ENCODE measurements around the gene CP.
A peak's percentile ranks its signal among the peaks of the same experiment; 100 is the strongest.

The CP gene

DNA sequence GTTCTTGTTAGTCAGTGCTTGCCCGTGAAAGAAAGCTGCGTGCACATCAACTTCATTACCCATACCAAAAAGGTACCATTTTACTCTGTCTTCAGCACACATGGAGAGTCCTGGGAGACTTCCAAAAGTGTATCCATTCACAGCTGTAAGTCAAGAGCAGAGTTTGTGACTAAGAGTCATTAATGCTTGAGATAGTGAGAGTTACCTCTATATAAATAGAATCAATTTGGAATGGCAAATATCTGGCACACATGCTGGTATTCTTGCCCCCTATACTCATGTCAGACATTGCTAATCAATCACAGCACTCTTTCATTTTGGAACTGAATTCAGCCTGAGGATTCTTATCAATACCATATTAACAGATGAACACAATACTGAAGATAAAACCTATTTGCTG is 14.2 kb downstream of the CP start:
- TF ChIP-seq, protein P1, sequence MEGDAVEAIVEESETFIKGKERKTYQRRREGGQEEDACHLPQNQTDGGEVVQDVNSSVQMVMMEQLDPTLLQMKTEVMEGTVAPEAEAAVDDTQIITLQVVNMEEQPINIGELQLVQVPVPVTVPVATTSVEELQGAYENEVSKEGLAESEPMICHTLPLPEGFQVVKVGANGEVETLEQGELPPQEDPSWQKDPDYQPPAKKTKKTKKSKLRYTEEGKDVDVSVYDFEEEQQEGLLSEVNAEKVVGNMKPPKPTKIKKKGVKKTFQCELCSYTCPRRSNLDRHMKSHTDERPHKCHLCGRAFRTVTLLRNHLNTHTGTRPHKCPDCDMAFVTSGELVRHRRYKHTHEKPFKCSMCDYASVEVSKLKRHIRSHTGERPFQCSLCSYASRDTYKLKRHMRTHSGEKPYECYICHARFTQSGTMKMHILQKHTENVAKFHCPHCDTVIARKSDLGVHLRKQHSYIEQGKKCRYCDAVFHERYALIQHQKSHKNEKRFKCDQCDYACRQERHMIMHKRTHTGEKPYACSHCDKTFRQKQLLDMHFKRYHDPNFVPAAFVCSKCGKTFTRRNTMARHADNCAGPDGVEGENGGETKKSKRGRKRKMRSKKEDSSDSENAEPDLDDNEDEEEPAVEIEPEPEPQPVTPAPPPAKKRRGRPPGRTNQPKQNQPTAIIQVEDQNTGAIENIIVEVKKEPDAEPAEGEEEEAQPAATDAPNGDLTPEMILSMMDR (IDR thresholded peaks at IDR 0.05; ENCODE audit: low read length): no peak
- no peak for TF ChIP-seq EZH2 (IDR thresholded peaks at IDR 0.05; ENCODE audit: borderline replicate concordance, low read length)
- no peak overlapping the region for H3K9ac ChIP-seq (ENCODE audit: low read length)
- H3K4me3 ChIP-seq (ENCODE audit: low read depth, low read length, poor library complexity, severe bottlenecking): no peak overlapping the region
- H3F3A ChIP-seq (ENCODE audit: insufficient read depth, low read length): no peaks in the 10 kb centered on the region
- no peaks in the 10 kb centered on the region for H3K36me3 ChIP-seq (ENCODE audit: insufficient read depth, low read length)
- H4K20me1 ChIP-seq (ENCODE audit: insufficient read depth, low read length): no peaks in the 10 kb centered on the region
- H3K4me2 ChIP-seq (ENCODE audit: low read length): no peak overlapping the region
- H3K9me2 ChIP-seq (ENCODE audit: low read depth, low read length): no peaks in the 10 kb centered on the region
- H3K79me2 ChIP-seq (ENCODE audit: insufficient read depth, low read length): no peaks in the 10 kb centered on the region
- H3K9me3 ChIP-seq (ENCODE audit: low read length): no peaks in the 10 kb centered on the region
- no peak overlapping the region for H2AFZ ChIP-seq (ENCODE audit: low read length)
- H3K27ac ChIP-seq (ENCODE audit: low read depth, low read length, poor library complexity, severe bottlenecking): no peak overlapping the region
- no peaks in the 10 kb centered on the region for H3K27me3 ChIP-seq (ENCODE audit: insufficient read depth, low read length)
- H3K4me1 ChIP-seq (ENCODE audit: insufficient read depth, low read length, severe bottlenecking): peaks cover 10% of the 10 kb centered on the region

GRCh38 chr3:149204390-149204991 is 17.1 kb downstream of the CP start:
- no peaks in the 10 kb centered on the region for H3K9me2 ChIP-seq (ENCODE audit: low read depth, low read length)
- no peaks in the 10 kb centered on the region for H4K20me1 ChIP-seq (ENCODE audit: insufficient read depth, low read length)
- no peaks in the 10 kb centered on the region for H3K79me2 ChIP-seq (ENCODE audit: insufficient read depth, low read length)
- no peak for TF ChIP-seq EZH2 (IDR thresholded peaks at IDR 0.05; ENCODE audit: borderline replicate concordance, low read length)
- TF ChIP-seq, protein P1 (IDR thresholded peaks at IDR 0.05; ENCODE audit: low read length): no peak
- no peak overlapping the region for H3K27ac ChIP-seq (ENCODE audit: low read depth, low read length, poor library complexity, severe bottlenecking)
- no peak overlapping the region for H3K4me3 ChIP-seq (ENCODE audit: low read depth, low read length, poor library complexity, severe bottlenecking)
- H3K9me3 ChIP-seq (ENCODE audit: low read length): no peaks in the 10 kb centered on the region
- H3K36me3 ChIP-seq (ENCODE audit: insufficient read depth, low read length): no peaks in the 10 kb centered on the region
- no peak overlapping the region for H2AFZ ChIP-seq (ENCODE audit: low read length)
- no peaks in the 10 kb centered on the region for H3K27me3 ChIP-seq (ENCODE audit: insufficient read depth, low read length)
- no peak overlapping the region for H3K9ac ChIP-seq (ENCODE audit: low read length)
- no peak overlapping the region for H3K4me2 ChIP-seq (ENCODE audit: low read length)
- peaks cover 10% of the 10 kb centered on the region for H3K4me1 ChIP-seq (ENCODE audit: insufficient read depth, low read length, severe bottlenecking)
- no peaks in the 10 kb centered on the region for H3F3A ChIP-seq (ENCODE audit: insufficient read depth, low read length)

GRCh38 chr3:149203758-149204157 is 17.9 kb downstream of the CP start:
- no peaks in the 10 kb centered on the region for H3K36me3 ChIP-seq (ENCODE audit: insufficient read depth, low read length)
- no peaks in the 10 kb centered on the region for H3K79me2 ChIP-seq (ENCODE audit: insufficient read depth, low read length)
- H3K4me2 ChIP-seq (ENCODE audit: low read length): peak overlapping the region; percentile 8; the same call in 1 of the 2 replicates
- no peaks in the 10 kb centered on the region for H3K9me2 ChIP-seq (ENCODE audit: low read depth, low read length)
- H3K9ac ChIP-seq (ENCODE audit: low read length): no peak overlapping the region
- H3K27me3 ChIP-seq (ENCODE audit: insufficient read depth, low read length): no peaks in the 10 kb centered on the region
- no peaks in the 10 kb centered on the region for H3K9me3 ChIP-seq (ENCODE audit: low read length)
- H3F3A ChIP-seq (ENCODE audit: insufficient read depth, low read length): no peaks in the 10 kb centered on the region
- H3K4me3 ChIP-seq (ENCODE audit: low read depth, low read length, poor library complexity, severe bottlenecking): no peak overlapping the region
- TF ChIP-seq, protein P1 (IDR thresholded peaks at IDR 0.05; ENCODE audit: low read length): no peak
- no peak for TF ChIP-seq EZH2 (IDR thresholded peaks at IDR 0.05; ENCODE audit: borderline replicate concordance, low read length)
- H3K27ac ChIP-seq (ENCODE audit: low read depth, low read length, poor library complexity, severe bottlenecking): no peak overlapping the region
- no peaks in the 10 kb centered on the region for H4K20me1 ChIP-seq (ENCODE audit: insufficient read depth, low read length)
- H2AFZ ChIP-seq (ENCODE audit: low read length): no peak overlapping the region
- H3K4me1 ChIP-seq (ENCODE audit: insufficient read depth, low read length, severe bottlenecking): peaks cover 10% of the 10 kb centered on the region

All from OCI-LY1 (cell line).